ENCODE results near the gene NPPA. TPM values are rescaled to one million over a fixed set of nuclear protein-coding genes. Genes with fewer than 3 reads are reported as not detected.

NPPA gene
- total RNA-seq, 3 donors from 2014 or later (not counting 1 experiment from before 2014, with no cell fraction given) = not detected

- Mint-ChIP-seq H3K4me1 (peaks cover 0 to 5% of the 10 kb centered on the region in 2 donors), H3K36me3 (no peaks in the 10 kb centered on the region), H3K4me3 (no peak overlapping the region), H3K27ac (no peak overlapping the region), H3K9me3 (no peaks in the 10 kb centered on the region), H3K27me3 (ENCODE audit: low read depth in 2 of 2) (peaks cover 0 to 3% of the 10 kb centered on the region in 2 donors)
- H3K36me3 ChIP-seq (ENCODE audit: control insufficient read depth, insufficient read depth, low read length) = no peaks in the 10 kb centered on the region
- no peak for TF ChIP-seq CTCF (IDR thresholded peaks at IDR 0.05)
- no peak overlapping the region for H3K4me3 ChIP-seq (ENCODE audit: low read length)
- H3K27ac ChIP-seq (ENCODE audit: low read length) = no peak overlapping the region
- no peaks in the 10 kb centered on the region for H3K9me3 ChIP-seq (ENCODE audit: control insufficient read depth, insufficient read depth, low read length)
- H3K27me3 ChIP-seq (ENCODE audit: control insufficient read depth, insufficient read depth, low read length) = no peaks in the 10 kb centered on the region
- 85% methylated on average over 6 of the region's 6 CpGs for WGBS (ENCODE audit: insufficient coverage)
- DNase-seq = no peak
- intact Hi-C loops (cut with micrococcal nuclease) = no loop called here
- H3K4me1 ChIP-seq (ENCODE audit: control insufficient read depth, insufficient read depth, low read length) = no peaks in the 10 kb centered on the region
- no peak for ATAC-seq
These were observed 31.3 kb upstream of the NPPA start for GRCh38 chr1:11878891-11879190.

- no peak for TF ChIP-seq CTCF (IDR thresholded peaks at IDR 0.05)
- H3K27me3 ChIP-seq (ENCODE audit: control insufficient read depth, insufficient read depth, low read length) = no peaks in the 10 kb centered on the region
- H3K9me3 ChIP-seq (ENCODE audit: control insufficient read depth, insufficient read depth, low read length) = no peaks in the 10 kb centered on the region
- DNase-seq (no peak), ATAC-seq (no peak)
- intact Hi-C loops (cut with micrococcal nuclease) = no loop called here
- H3K36me3 Mint-ChIP-seq = no peaks in the 10 kb centered on the region
- H3K27ac Mint-ChIP-seq = no peak overlapping the region
- peaks cover 0 to 3% of the 10 kb centered on the region in 2 donors for H3K27me3 Mint-ChIP-seq (ENCODE audit: low read depth in 2 of 2)
- H3K36me3 ChIP-seq (ENCODE audit: control insufficient read depth, insufficient read depth, low read length) = no peaks in the 10 kb centered on the region
- 86% methylated on average over 31 of the region's 31 CpGs for WGBS (ENCODE audit: insufficient coverage)
- no peaks in the 10 kb centered on the region for H3K4me1 ChIP-seq (ENCODE audit: control insufficient read depth, insufficient read depth, low read length)
- H3K4me3 ChIP-seq (ENCODE audit: low read length) = no peak overlapping the region
- H3K4me3 Mint-ChIP-seq = no peak overlapping the region
- H3K4me1 Mint-ChIP-seq = peaks cover 0 to 5% of the 10 kb centered on the region in 2 donors
- H3K27ac ChIP-seq (ENCODE audit: low read length) = no peak overlapping the region
- no peaks in the 10 kb centered on the region for H3K9me3 Mint-ChIP-seq
These were observed 30.7 kb upstream of the NPPA start for GRCh38 chr1:11878081-11878890.

GRCh38 chr1:11877074-11877473 is 29.5 kb upstream of the NPPA start:
- ATAC-seq = no peak
- Histone ChIP-seq H3K27ac (ENCODE audit: low read length) (no peak overlapping the region), H3K27me3 (ENCODE audit: control insufficient read depth, insufficient read depth, low read length) (no peaks in the 10 kb centered on the region), H3K9me3 (ENCODE audit: control insufficient read depth, insufficient read depth, low read length) (no peaks in the 10 kb centered on the region), H3K36me3 (ENCODE audit: control insufficient read depth, insufficient read depth, low read length) (no peaks in the 10 kb centered on the region), H3K4me1 (ENCODE audit: control insufficient read depth, insufficient read depth, low read length) (no peaks in the 10 kb centered on the region), H3K4me3 (ENCODE audit: low read length) (no peak overlapping the region)
- Mint-ChIP-seq H3K4me3 (no peak overlapping the region), H3K27me3 (ENCODE audit: low read depth in 2 of 2) (peaks cover 0 to 3% of the 10 kb centered on the region in 2 donors), H3K36me3 (no peaks in the 10 kb centered on the region), H3K9me3 (no peaks in the 10 kb centered on the region), H3K4me1 (no peaks in the 10 kb centered on the region), H3K27ac (no peak overlapping the region)
- no peak for DNase-seq
- 81% methylated on average over 5 of the region's 6 CpGs for WGBS (ENCODE audit: insufficient coverage)
- TF ChIP-seq CTCF (IDR thresholded peaks at IDR 0.05) = no peak
- intact Hi-C loops (cut with micrococcal nuclease) = no loop called here

GRCh38 chr1:11875094-11875493 is 27.5 kb upstream of the NPPA start:
- DNase-seq = no peak
- H3K27me3 ChIP-seq (ENCODE audit: control insufficient read depth, insufficient read depth, low read length) = no peaks in the 10 kb centered on the region
- intact Hi-C loops (cut with micrococcal nuclease) = no loop called here
- TF ChIP-seq CTCF (IDR thresholded peaks at IDR 0.05) = no peak
- no peak overlapping the region for H3K4me3 ChIP-seq (ENCODE audit: low read length)
- no peaks in the 10 kb centered on the region for H3K4me1 ChIP-seq (ENCODE audit: control insufficient read depth, insufficient read depth, low read length)
- Mint-ChIP-seq H3K27me3 (ENCODE audit: low read depth in 2 of 2) (peaks cover 0 to 7% of the 10 kb centered on the region in 2 donors), H3K9me3 (no peaks in the 10 kb centered on the region), H3K27ac (no peak overlapping the region), H3K36me3 (no peaks in the 10 kb centered on the region), H3K4me3 (no peak overlapping the region), H3K4me1 (no peaks in the 10 kb centered on the region)
- no peaks in the 10 kb centered on the region for H3K9me3 ChIP-seq (ENCODE audit: control insufficient read depth, insufficient read depth, low read length)
- no peaks in the 10 kb centered on the region for H3K36me3 ChIP-seq (ENCODE audit: control insufficient read depth, insufficient read depth, low read length)
- 93% methylated on average over 10 of the region's 10 CpGs for WGBS (ENCODE audit: insufficient coverage)
- no peak for ATAC-seq
- no peak overlapping the region for H3K27ac ChIP-seq (ENCODE audit: low read length)

Data from natural killer cell (primary cell).